Smooth muscle cell (in vitro differentiated cells): ENCODE measurements around the gene TGFBRAP1. TPM values are rescaled to one million over a fixed set of nuclear protein-coding genes. Genes with fewer than 3 reads are reported as not detected.

ENCODE experiments used
- DNase-seq: peaks from one replicate; lab custom pipeline; 2025; ENCODE audit not compliant: unreplicated experiment; lab: John Stamatoyannopoulos, UW
- H2AFZ ChIP-seq: fragments of 200-600 bp; sonication (generic); 2 replicates; pipeline ENCODE4 v1.6.0; 2016; ENCODE audit warnings: antibody characterized with exemption, low read depth, mild to moderate bottlenecking
- H3F3A ChIP-seq: fragments of 200-600 bp; sonication (generic); 2 replicates; pipeline ENCODE4 v1.6.0; 2017; ENCODE audit warnings: antibody characterized with exemption, low read depth
- H3K27ac ChIP-seq: fragments of 200-600 bp; sonication (generic); 2 replicates; pipeline ENCODE4 v1.5.1; 2016; ENCODE audit warnings: low read depth, mild to moderate bottlenecking
- H3K27me3 ChIP-seq: fragments of 200-600 bp; sonication (generic); 2 replicates; pipeline ENCODE4 v1.6.1; 2016; ENCODE audit warnings: low read depth, mild to moderate bottlenecking
- H3K36me3 ChIP-seq: fragments of 200-600 bp; sonication (generic); 2 replicates; pipeline ENCODE4 v1.5.1; 2016; ENCODE audit warnings: low read depth
- H3K4me1 ChIP-seq: fragments of 200-600 bp; sonication (generic); 2 replicates; pipeline ENCODE4 v1.5.1; 2016; ENCODE audit warnings: low read depth
- H3K4me2 ChIP-seq: fragments of 200-600 bp; sonication (generic); 2 replicates; pipeline ENCODE4 v1.6.0; 2016; ENCODE audit warnings: mild to moderate bottlenecking
- H3K4me3 ChIP-seq: fragments of 200-600 bp; sonication (generic); 2 replicates; pipeline ENCODE4 v1.5.1; 2016; ENCODE audit warnings: mild to moderate bottlenecking
- H3K79me2 ChIP-seq: fragments of 200-600 bp; sonication (generic); 2 replicates; pipeline ENCODE4 v1.6.0; 2016; ENCODE audit warnings: low read depth, mild to moderate bottlenecking
- H3K9ac ChIP-seq: fragments of 200-600 bp; sonication (generic); 2 replicates; pipeline ENCODE4 v1.6.0; 2016; ENCODE audit warnings: low read depth
- H3K9me3 ChIP-seq: fragments of 200-600 bp; sonication (generic); replicated peaks from 2 replicates; pipeline ENCODE4 v1.5.1; 2016; ENCODE audit warnings: low read depth
- H4K20me1 ChIP-seq: fragments of 200-600 bp; sonication (generic); 2 replicates; pipeline ENCODE4 v1.6.0; 2016; ENCODE audit warnings: low read depth
- whole genome bisulfite sequencing: methylation state at CpG from one replicate; pipeline ENCODE4 v1.1.7; 2016; ENCODE audit warnings: low lambda C conversion rate; 5-methylcytosine and 5-hydroxymethylcytosine counted together
- polyA plus RNA-seq: library from polyadenylated mRNA; unstranded; fragments of >200 nt; fragmentation: Nextera tagmentation; extraction: Ambion mirVana; gene quantifications from 2 replicates; pipeline ENCODE4 v1.2.1, GENCODE V29; 2016
- total RNA-seq: library from RNA; depleted of rRNA; stranded (reverse); fragments of >200 nt; gene quantifications from 2 replicates; pipeline ENCODE4 v1.2.3, GENCODE V29; 2014
- TF ChIP-seq, protein P1 (sequence below): fragments of 200-600 bp; sonication (generic); IDR thresholded peaks from 2 replicates; pipeline ENCODE4 v1.5.1; 2017; ENCODE audit warnings: borderline replicate concordance, mild to moderate bottlenecking, antibody characterized with exemption; ENCODE audit not compliant: insufficient read depth, poor library complexity, severe bottlenecking

The TGFBRAP1 gene
- total and polyA plus RNA-seq, 2 experiments from 2014 or later = 8.9 to 10.5 TPM

DNA sequence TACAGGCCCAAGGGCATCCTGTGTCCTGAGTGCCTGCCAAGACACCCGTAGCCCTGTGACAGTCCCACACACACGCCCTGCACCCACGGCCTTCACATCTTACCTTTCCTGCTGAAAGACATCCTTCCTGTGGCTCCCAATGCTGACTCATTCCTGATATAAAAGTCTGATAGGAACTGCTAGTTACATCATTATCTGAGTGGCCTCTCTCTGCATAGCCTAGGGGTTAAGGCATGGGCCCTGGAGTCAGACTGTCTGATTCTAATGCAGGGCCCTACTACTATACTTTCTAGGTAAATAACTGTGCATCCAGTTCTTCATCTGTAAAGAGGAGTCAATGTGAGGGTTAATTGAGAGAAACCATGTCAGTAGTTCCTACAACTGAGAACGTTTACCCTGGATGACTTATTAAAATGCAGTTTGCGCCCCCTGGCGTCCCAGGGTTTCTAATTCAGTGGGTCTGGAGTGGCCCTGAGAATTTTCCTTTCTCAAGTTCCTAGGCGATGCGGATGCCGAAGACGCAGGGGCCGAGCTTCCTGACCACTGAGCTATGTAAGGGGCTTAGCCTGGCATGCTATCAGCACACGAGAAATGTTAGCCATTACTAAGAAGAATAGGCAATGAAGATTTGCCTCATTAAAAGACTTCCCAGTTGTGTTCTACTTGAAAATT lies 94.0 kb downstream of the TGFBRAP1 start:
- Histone ChIP-seq H3F3A (no peaks in the 10 kb centered on the region), H3K4me3 (no peak overlapping the region), H3K4me2 (no peak overlapping the region), H4K20me1 (no peaks in the 10 kb centered on the region), H3K4me1 (no peaks in the 10 kb centered on the region), H3K9me3 (no peaks in the 10 kb centered on the region), H3K36me3 (no peaks in the 10 kb centered on the region), H3K79me2 (no peaks in the 10 kb centered on the region), H2AFZ (peak overlapping the region; percentile 60), H3K27me3 (no peaks in the 10 kb centered on the region), H3K27ac (no peak overlapping the region), H3K9ac (no peak overlapping the region)
- WGBS = 14% methylated on average over 12 of the region's 12 CpGs
- TF ChIP-seq, protein P1, sequence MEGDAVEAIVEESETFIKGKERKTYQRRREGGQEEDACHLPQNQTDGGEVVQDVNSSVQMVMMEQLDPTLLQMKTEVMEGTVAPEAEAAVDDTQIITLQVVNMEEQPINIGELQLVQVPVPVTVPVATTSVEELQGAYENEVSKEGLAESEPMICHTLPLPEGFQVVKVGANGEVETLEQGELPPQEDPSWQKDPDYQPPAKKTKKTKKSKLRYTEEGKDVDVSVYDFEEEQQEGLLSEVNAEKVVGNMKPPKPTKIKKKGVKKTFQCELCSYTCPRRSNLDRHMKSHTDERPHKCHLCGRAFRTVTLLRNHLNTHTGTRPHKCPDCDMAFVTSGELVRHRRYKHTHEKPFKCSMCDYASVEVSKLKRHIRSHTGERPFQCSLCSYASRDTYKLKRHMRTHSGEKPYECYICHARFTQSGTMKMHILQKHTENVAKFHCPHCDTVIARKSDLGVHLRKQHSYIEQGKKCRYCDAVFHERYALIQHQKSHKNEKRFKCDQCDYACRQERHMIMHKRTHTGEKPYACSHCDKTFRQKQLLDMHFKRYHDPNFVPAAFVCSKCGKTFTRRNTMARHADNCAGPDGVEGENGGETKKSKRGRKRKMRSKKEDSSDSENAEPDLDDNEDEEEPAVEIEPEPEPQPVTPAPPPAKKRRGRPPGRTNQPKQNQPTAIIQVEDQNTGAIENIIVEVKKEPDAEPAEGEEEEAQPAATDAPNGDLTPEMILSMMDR = peak; percentile 86
- DNase-seq = peak; percentile 26

DNA sequence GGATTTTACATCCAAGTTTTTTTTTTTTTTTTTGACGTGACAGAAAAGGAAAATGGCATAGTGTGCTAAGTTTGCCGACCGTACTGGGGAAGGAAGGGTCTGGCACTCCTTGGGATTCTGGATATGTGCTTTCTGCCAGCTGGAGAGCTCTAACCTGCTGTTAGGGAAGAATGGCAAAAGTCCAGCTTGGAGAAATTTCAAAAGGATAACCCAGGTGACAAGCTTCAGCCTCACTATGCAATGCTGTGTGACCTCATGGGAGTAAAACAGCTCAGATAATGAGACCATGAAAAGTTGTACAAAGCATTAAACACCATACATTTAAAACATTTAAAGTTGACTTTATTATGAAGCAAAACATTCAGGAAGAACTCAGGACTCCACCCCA lies 98.3 kb downstream of the TGFBRAP1 start:
- Histone ChIP-seq H3K27me3 (no peaks in the 10 kb centered on the region), H2AFZ (no peak overlapping the region), H3K79me2 (no peaks in the 10 kb centered on the region), H3K36me3 (no peaks in the 10 kb centered on the region), H3K4me3 (no peak overlapping the region), H3K27ac (no peak overlapping the region), H4K20me1 (no peaks in the 10 kb centered on the region), H3K9me3 (no peaks in the 10 kb centered on the region), H3K9ac (no peak overlapping the region), H3K4me1 (no peaks in the 10 kb centered on the region), H3F3A (no peaks in the 10 kb centered on the region), H3K4me2 (no peak overlapping the region)
- WGBS = 95% methylated on average over 3 of the region's 3 CpGs
- TF ChIP-seq, protein P1 = no peak
- no peak for DNase-seq

DNA sequence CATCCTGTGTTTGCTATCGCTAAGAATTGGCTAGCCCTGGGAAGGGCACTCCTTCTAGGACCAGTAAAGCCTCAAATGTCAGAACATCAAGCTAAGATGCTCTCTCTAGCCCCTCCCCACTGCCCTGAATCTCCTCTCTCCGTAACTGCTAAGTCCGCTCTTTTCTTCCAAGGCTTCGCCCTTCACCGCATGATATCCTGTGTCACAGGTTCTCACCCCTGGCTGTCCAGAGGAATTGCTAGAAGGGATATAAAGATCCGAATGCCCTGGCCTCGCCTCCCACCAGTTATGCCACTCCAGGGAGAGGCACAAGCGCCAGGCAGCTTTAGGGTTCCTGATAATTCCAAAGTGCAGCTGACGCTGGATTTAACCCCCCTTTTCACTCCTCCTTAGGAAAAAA lies 105.1 kb downstream of the TGFBRAP1 start:
- Histone ChIP-seq H3K36me3 (no peaks in the 10 kb centered on the region), H3K4me3 (no peak overlapping the region), H3K9ac (no peak overlapping the region), H3F3A (no peaks in the 10 kb centered on the region), H3K27ac (no peak overlapping the region), H3K4me1 (peaks cover 9% of the 10 kb centered on the region), H2AFZ (no peak overlapping the region), H3K9me3 (no peaks in the 10 kb centered on the region), H4K20me1 (no peaks in the 10 kb centered on the region), H3K79me2 (no peaks in the 10 kb centered on the region), H3K4me2 (no peak overlapping the region), H3K27me3 (no peaks in the 10 kb centered on the region)
- TF ChIP-seq, protein P1 = no peak
- 88% methylated on average over 9 of the region's 9 CpGs for WGBS
- no peak for DNase-seq

DNA sequence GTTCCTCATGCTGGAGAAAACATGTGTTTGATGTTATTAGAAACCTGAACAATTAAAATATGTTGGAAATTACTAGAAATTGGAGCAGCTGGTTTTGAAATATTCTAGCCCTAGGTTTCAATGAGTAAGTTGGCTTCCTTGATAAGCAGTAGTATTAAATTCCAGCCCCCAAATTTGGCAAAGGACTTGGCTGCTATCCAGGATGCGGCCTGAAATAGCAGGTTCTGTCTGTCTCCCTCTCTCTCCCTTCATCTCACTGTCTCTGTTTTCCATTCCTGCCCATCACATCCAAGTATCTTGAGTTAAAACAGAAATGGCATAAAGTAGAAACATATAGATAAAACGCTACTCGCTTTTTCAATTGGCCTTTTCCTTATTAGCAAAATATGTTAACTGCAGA lies 108.9 kb downstream of the TGFBRAP1 start:
- Histone ChIP-seq H3K9me3 (no peaks in the 10 kb centered on the region), H3K79me2 (no peaks in the 10 kb centered on the region), H3K4me1 (peaks cover 9% of the 10 kb centered on the region), H3K36me3 (no peaks in the 10 kb centered on the region), H3K27ac (no peak overlapping the region), H3F3A (no peaks in the 10 kb centered on the region), H2AFZ (no peak overlapping the region), H3K27me3 (no peaks in the 10 kb centered on the region), H4K20me1 (no peaks in the 10 kb centered on the region), H3K4me3 (no peak overlapping the region), H3K4me2 (no peak overlapping the region), H3K9ac (no peak overlapping the region)
- TF ChIP-seq, protein P1 = no peak
- DNase-seq = no peak
- WGBS = 89% methylated on average over 3 of the region's 3 CpGs
